GM04503 (cell line): ENCODE measurements around the gene DNAH1.

Experiments
- DNase-seq: peaks from one replicate; pipeline ENCODE4 v3.0.0-alpha.2; 2012; ENCODE audit warnings: low read depth

DNAH1 gene

DNA sequence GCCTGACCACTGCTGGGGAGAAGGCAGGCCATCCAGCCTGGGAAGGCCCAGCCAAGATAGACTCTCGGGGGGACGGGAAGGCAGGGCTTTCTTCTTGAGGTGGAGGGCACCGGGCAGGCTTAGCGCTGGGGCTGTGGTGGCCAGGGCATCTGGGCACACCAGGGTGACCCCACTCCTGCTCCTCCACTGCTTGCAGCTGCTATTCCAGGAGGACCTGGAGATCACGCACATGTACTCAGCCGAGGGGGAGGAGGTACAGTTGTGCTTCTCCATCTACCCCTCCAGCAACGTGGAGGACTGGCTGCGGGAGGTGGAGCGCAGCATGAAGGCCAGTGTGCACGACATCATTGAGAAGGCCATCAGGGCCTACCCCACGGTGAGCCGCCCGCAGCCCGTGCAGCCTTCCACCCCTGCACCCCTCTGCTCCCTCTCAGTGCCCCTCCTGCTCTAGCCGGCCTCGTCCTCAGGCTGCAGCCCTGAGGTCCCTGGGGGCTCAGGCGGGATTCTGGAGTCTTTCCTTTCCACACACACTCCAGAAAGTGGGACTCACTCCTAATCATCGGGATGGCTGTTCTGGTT is 42.3 kb downstream of the DNAH1 start:
- DNase-seq, result no peak

DNA sequence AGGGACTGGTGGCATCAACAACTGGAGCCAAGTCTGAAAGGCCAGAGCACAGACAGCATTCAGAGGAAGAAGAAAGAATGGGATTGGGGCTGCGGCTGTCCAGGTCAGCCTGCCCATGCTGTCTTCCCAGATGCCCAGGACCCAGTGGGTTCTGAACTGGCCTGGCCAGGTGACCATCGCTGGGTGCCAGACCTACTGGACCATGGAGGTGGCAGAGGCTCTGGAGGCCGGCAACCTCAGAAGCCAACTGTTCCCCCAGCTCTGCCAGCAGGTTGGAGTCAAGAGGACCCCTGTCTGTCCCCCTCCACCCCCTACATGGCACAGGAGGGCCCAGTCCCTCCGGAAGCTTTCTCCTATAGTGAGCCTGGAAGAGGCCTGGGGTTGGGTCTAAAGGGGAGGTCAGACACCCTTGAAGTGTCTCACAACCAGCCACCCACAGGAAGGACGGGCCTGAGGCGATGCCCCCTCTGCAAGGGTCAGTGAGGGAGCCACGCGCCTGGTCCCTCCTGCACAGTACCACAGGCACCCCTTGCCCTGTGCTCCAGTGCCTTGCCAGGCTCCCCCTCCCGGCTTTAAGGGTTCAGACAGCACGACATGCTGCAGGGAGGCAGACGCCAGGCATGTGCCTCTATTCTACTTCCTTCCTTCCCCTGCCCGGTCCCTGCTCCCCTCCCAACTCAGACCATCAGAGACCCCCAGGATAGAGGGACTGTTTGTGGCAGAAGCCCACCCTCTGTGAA is 43.2 kb downstream of the DNAH1 start:
- no peak for DNase-seq

DNA sequence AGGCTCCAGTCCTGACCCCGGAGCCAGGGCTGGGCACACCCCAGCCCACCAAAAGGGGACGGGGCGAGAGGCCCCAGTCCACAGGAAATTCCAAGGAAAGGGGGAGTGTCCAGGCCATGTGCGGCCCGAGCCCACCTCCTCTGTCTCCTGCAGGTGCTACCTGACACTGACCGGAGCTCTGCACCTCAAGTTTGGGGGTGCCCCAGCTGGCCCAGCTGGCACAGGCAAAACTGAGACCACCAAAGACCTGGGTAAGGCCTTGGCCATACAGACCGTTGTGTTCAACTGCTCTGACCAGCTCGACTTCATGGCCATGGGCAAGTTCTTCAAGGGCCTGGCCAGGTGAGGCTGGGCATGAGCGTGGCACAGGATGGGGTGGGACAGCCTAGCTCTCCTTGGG is 44.9 kb downstream of the DNAH1 start:
- DNase-seq, result no peak

DNA sequence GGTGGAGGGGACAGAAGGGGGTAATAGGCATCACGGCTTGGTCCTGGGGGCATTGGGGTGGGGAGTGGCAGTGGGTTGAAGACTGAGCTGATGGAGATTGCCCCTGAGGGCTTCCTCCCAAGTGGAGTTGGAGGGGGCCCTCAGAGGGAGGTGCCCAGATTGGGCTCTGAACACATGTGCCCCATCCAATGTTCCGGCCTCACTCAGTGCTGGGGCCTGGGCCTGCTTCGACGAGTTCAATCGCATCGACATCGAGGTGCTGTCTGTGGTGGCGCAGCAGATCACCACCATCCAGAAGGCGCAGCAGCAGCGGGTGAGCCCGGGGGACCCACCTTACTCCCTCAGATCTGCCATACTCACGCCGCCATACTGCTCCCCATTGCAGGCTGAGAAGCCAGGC is 45.3 kb downstream of the DNAH1 start:
- DNase-seq, result no peak

DNA sequence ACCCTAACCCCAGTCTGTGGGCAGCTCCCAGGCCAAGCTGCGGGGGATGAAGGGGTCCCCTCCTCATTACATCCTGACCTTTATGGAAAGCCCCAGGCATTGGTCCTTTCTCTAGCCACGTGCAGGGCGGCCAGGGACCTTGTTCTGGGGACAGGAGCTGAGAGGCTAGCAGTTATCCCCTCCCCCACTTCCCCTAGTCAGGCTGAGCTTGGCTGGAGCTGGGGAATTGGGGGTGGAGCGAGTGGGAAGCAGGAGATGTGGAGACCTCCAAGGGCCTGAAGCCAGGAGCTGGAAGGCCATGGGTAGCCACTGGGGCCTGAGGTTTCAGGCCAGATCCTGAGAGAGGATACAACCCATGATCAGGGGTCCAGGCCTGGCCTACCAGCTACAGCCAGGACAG is 45.8 kb downstream of the DNAH1 start:
- no peak for DNase-seq

DNA sequence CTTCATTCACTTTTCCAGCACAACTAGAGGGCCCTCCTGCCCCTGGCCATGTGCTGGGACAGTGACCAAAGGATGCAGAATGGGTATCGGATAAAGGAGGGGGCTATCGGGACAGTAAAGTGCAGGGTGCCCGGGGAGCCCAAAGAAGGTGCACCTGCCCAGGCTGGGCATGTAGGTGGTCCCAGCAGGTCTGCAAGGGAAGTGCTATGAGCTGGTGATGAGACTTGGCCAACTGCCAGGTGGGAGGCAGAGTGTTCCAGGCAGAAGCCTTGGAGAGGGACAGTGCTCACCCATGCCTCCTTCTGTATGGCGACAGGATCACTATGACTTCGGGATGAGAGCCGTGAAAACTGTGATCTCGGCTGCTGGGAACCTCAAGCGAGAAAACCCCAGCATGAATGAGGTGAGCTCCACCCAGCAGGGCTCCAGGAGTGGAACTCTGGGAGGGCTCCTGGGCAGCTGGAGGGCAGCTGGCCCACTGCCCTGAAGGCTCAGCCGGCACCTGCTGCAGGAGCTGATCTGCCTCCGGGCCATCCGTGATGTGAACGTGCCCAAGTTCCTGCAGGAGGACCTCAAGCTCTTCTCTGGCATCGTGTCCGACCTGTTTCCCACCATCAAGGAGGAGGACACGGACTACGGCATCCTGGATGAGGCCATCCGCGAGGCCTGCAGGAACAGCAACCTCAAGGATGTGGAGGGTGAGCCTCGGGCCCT is 48.4 kb downstream of the DNAH1 start:
- no peak for DNase-seq

DNA sequence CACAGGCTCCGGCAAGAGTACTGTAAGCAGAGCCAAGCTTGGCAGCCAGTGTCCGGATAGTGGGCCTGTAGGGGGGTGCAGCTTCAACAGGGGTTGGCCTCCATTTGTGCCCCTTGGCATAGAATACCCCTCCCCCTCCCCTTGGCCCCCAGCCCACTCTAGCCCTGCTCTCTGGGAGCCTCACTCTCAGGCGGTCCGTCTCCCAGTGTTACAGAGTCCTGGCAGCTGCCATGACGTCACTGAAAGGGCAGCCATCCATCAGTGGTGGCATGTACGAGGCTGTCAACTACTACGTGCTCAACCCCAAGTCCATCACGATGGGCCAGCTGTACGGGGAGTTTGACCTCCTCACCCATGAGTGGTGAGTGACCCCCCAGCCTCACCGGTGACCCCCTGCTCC is 50.4 kb downstream of the DNAH1 start:
- DNase-seq, result no peak

DNA sequence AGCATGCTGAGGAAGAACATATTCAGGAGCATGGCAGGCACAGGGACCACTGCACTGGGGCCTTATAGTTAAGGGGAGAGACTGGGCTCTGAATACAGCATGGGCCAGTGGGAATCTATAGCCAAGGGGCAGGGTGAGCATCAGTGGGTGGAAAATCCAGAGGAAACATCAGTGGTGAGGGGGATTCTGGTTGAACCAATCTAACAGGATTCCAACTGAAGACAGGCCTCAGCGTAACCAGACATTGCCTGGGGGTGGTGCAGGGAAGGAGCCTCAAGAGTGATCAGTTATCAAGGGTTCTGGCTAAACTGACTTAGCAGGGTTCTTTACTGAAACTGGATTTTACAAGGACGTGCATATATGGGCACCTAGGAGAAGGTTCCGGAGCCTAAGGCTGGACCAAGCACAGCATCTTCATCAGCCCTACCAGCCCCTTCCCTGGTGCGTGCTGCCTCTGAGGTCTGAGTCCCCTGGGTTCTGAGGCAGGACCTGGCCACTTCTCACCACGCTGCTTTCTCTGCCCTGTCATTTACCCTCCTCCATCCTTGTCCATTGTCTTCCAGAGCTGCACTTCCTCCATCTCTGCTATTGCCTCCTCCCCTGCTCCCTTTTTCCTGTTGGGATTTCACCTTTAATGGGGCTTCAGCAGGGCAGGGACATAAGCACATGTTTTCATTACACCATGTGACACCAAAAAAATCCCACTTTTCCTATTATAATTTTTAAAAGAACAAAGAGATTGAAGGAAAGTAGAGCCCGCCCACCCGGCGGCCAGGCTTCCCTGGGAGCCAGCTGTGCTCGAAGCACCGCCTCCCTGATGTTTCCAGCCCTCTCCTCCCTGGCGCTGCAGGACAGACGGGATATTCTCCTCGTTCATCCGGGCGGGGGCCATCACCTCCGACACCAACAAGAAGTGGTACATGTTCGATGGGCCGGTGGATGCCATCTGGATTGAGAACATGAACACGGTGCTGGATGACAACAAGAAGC is 52.1 kb downstream of the DNAH1 start:
- DNase-seq, result no peak

DNA sequence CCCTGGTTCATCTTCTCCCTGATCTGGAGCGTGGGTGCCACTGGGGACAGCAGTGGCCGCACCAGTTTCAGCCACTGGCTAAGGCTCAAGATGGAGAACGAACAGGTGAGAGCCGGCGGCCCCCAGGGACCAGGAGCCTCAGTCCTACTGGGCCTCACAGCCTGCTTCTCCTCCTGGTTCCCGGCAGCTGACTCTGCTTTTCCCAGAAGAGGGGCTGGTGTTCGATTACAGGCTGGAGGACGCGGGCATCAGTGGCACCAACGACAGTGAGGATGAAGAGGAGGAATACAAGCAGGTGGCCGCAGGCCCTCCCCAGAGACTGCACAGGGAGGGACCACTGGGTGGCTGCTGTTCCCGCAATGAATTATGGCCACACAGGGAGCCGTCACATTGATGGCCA is 54.4 kb downstream of the DNAH1 start:
- no peak for DNase-seq

DNA sequence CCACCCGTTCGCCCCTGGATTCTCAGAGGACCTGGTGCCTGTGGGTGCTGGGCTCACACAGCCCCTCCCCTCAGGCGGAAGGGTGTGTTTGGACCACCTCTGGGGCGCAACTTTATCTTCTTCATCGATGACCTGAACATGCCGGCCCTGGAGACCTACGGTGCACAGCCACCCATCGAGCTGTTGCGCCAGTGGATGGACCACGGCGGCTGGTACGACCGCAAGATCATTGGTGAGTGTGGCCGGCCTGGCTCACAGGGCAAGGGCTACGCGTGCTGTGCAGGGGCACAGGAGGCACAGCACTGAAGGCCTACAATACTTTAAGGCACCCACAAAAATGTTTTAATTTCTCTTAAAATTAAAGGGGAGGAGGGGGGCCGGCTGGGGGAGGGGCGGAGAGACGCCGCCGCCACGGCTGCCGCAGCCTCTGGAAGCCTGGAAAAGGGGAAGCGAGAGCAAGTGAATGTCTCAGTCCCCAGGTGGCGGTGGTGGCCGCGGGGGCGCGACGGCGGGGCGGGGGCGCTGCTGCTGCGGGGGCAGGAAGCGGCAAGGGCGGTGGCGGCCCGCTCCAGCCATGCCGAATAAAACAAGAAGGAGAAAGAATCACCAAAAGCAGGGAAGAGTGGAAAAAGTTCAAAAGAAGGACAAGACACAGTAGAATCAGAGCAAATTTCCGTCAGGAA is 56.8 kb downstream of the DNAH1 start:
- no peak for DNase-seq

DNA sequence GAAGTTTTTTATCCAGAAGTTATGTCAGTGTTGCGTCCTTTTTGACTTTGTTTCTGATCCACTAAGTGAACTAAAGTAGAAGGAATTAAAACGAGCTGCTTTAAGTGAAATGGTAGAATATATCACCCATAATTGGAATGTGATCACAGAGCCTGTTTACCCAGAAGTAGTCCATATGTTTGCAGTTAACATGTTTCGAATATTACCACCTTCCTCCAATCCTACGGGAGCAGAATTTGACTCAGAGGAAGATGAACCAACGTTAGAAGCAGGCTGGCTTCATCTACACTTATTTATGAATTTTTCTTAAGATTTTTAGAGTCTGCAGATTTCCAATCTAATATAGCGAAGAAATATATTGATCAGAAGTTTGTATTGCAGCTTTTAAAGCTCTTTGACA is 57.6 kb downstream of the DNAH1 start:
- peak; percentile 1 for DNase-seq

DNA sequence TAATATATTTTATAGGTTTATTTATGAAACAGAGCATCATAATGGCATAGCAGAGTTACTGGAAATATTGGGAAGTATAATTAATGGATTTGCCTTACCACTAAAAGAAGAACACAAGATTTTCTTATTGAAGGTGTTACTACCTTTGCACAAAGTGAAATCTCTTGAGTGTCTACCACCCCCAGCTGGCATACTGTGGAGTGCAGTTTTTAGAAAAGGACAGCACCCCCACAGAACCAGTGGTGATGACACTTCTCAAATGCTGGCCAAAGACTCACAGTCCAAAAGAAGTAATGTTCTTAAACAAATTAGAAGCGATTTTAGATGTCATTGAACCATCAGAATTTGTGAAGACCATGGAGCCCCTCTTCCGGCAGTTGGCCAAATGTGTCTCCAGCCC is 58.1 kb downstream of the DNAH1 start:
- DNase-seq, result no peak

DNA sequence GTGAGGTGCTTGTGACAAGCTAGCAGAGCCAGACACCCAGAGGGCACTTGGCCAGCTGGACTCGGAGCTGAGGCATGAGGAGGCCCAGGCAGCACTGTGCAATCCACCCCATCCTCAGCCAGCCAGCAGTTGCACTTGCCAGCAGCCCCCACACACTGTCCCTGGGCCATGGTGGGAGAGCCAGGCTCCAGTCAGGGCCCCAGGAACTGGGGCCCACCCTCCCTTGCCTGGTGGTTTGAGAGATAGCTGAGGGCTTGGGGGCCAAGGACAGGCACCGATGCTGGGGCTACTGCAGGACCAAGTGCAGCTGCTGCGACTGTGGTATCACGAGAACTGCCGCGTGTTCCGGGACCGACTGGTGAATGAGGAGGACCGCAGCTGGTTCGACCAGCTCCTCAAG is 63.5 kb downstream of the DNAH1 start:
- DNase-seq, result no peak

DNA sequence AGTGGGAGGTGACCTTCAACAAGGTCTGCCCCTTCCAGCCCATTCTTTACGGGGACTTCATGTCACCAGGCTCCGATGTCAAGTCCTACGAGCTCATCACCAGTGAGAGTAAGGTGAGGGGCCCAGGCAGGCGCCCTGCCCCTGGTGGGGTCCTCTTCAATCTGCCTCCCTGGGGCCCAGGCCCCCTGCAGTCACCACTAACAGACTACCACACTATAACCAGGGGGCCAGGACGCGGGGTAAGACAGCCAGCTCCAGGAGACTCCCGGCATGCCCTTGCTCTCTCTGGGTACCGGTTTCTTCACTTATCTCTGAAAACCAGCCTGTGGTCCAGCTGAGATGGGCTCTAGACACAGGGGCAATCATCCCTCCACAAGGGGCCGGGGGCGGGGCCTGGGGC is 63.9 kb downstream of the DNAH1 start:
- DNase-seq, result no peak

DNA sequence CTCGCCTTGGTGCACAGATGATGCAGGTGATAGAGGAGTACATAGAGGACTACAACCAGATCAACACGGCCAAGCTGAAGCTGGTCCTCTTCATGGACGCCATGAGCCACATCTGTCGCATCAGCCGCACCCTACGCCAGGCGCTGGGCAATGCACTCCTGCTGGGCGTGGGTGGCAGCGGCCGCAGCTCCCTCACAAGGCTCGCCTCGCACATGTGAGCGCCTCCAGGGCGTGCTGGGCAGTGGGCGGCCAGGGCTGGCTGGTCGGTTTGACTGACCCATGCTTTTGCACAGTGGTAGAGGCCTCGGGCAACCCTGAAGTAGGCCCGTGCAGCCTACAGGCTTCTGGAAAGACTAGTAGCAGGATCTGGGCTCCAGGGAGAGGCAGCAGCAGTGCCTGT is 65.5 kb downstream of the DNAH1 start:
- DNase-seq, result no peak

DNA sequence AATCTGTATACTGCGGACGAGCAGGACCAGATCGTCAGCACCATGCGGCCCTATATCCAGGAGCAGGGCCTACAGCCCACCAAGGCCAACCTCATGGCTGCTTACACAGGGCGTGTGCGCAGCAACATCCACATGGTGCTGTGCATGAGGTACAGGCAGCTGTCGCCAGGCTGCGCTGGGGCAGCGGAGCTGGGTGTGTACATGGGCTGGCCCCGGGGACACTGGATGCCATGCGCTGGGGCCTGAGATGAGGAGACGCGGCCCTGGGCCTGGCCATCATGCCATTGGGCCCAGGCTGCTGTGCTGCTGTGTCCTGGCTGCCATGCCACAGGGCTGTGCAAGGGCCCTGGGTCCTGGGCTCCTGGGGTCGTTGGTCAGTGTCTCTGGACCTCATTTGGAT is 67.3 kb downstream of the DNAH1 start:
- DNase-seq, result no peak

DNA sequence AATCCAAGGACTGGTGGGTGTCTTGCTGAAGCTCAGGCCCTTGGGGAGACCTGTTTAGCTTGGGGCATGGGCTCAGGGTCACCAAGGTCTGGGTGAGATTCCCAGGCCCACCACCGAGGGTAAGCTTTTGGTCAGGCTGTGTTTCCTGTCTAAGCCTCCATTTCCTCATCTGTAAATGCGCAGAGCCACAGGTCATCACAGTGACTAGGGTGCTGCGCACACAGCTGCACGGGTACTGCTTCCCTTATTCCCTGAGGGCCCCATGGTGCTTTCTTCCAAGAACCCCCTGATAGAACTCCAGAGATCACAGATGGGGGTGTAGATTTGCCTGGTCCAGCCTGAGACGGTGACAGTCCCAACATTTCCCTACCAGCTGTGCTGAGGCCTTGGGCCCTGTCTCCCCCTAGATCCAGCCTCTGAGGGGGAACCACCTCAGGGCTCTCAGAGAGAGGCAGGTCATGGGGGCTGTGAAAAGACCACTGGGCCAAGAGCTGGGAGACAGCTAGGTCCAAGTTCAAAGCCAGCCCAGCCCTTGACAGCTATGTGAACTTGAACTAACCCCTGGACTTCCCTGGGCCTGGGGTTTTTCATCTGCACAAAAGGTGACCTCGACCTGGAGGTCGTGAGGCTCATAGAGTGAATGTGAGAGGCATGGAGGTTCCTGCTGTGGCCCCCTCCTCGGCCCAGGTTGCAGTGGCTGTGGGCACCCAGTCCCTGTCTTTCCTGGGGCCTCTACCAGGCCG is 68.1 kb downstream of the DNAH1 start:
- no peak for DNase-seq

DNA sequence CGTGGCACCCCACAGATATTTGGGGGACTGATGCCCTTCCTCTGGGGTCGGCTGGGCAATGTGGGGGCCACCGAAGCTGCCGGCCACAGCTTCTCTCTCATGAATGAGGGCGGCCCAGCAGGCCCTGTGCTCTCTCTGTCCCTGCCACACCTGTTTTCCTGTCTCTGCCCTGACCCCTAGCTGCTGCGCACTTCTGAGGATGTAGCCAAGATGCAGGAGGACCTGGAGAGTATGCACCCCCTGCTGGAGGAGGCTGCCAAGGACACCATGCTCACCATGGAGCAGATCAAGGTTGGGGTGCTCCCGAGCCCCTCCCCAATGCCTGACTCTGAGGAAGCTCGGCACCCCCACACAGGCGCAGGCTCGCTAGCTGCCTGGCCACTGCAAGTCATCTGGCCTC is 69.0 kb downstream of the DNAH1 start:
- DNase-seq, result no peak

DNA sequence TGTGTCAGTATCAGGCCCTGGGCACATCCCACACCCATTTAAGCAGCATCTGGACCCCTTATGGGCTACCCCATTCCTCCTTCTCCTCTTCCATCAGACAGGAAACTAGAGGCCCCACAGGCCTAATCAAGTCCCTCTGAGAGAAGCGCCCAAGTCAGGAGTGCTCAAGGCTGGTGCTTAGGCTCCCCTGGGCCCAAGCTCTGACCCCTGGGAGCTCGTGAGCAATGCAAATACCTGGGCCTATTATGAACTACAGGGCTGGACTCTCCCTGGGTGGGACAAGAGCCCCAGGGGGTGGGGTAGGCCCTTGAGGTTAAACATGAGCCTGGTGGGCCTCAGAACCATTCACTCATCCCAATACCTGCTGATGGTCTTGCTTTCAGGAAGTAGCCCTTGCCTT is 71.4 kb downstream of the DNAH1 start:
- DNase-seq, result no peak

DNA sequence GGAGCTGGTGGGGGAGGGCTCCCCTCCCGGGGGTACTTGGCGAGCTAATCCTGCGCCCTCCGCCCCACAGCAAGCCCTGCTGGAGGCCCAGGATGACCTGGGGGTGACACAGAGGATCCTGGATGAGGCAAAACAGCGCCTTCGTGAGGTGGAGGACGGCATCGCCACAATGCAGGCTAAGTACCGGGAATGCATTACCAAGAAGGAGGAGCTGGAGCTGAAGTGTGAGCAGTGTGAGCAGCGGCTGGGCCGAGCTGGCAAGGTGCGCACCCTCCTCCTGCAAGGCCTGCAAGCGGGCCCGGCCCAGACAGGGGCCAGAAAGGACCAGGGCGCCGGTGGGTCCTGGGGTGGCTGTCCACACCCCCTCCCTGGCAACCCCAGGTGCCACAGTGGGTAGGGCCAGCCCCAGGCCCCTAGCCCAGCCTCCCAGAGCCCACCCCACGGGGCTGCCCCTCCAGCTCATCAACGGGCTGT is 72.3 kb downstream of the DNAH1 start:
- no peak for DNase-seq

DNA sequence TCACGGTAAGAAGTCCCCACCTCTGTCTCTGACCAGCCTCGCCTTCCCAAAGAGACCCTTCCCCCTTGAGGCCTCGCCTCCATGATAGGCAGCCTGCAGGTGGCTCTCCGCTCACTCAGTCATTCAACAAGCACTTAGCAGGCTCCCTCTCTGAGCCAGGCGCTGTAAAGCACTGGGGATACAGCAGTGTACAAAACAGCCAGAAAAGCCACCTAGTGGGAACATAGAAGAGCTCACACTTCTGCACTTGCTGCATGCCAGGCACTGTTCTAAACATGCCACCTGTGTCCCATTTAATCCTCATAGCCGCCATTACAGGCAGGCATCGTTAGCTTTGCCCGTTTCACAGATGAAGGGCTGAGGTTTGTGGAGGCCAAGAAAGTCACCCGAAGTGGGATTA is 72.8 kb downstream of the DNAH1 start:
- no peak for DNase-seq
